Measurements from ENCODE around the gene CLEC5A.

DNA sequence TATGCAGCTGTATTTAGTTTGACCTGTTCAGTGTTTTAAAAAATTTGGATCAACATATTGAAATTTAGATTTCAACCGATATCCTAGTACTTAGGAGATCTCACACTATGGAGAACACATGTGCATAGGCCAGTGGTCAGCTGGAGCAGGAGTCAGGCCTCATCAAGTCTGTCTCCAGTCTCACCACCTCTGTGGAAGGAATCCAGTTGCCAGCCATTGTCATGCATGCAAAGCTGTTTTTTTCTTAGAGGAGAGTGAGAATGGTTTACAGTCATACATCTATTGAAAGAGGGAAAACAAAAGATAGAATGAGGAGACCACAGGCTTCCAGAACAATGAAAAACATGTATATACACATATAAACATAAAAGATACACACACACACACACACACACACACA lies 7.6 kb upstream of the CLEC5A start:
- TF ChIP-seq, protein P1, sequence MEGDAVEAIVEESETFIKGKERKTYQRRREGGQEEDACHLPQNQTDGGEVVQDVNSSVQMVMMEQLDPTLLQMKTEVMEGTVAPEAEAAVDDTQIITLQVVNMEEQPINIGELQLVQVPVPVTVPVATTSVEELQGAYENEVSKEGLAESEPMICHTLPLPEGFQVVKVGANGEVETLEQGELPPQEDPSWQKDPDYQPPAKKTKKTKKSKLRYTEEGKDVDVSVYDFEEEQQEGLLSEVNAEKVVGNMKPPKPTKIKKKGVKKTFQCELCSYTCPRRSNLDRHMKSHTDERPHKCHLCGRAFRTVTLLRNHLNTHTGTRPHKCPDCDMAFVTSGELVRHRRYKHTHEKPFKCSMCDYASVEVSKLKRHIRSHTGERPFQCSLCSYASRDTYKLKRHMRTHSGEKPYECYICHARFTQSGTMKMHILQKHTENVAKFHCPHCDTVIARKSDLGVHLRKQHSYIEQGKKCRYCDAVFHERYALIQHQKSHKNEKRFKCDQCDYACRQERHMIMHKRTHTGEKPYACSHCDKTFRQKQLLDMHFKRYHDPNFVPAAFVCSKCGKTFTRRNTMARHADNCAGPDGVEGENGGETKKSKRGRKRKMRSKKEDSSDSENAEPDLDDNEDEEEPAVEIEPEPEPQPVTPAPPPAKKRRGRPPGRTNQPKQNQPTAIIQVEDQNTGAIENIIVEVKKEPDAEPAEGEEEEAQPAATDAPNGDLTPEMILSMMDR (IDR thresholded peaks at IDR 0.05) = no peak
- TF ChIP-seq POLR2A (IDR thresholded peaks at IDR 0.05) = no peak
